OCI-M1 (cell line): ENCODE measurements around the gene FJX1.
"Not testable (repeated sequence)": the region's sequence is repeated elsewhere in the genome, so short reads cannot be mapped to it uniquely, and the experiment has no call there.

Experiments
- DNase-seq: peaks from one replicate; lab custom pipeline; 2025; lab: John Stamatoyannopoulos, UW

Gene FJX1

GRCh38 chr11:35633827-35634423 lies 15.7 kb downstream of the FJX1 start:
- DNase-seq, result no peak

- no peak for DNase-seq
These were observed 17.7 kb downstream of the FJX1 start for GRCh38 chr11:35635933-35636332.

GRCh38 chr11:35639591-35640179 lies 21.4 kb downstream of the FJX1 start:
- DNase-seq, result no peak

- DNase-seq, result no peak
These were observed 23.1 kb downstream of the FJX1 start for GRCh38 chr11:35641171-35641897.

- no peak for DNase-seq
These were observed 23.7 kb downstream of the FJX1 start for GRCh38 chr11:35641964-35642363.

GRCh38 chr11:35647421-35648093 lies 29.3 kb downstream of the FJX1 start:
- DNase-seq, result peak; percentile 2

GRCh38 chr11:35650006-35650405 lies 31.7 kb downstream of the FJX1 start:
- DNase-seq, result peak; percentile 5

- peak; percentile 25 for DNase-seq
These were observed 32.2 kb downstream of the FJX1 start for GRCh38 chr11:35650467-35650866.

- no peak for DNase-seq
These were observed 33.0 kb downstream of the FJX1 start for GRCh38 chr11:35651263-35651662.

GRCh38 chr11:35652786-35653185 lies 34.5 kb downstream of the FJX1 start:
- not testable (repeated sequence) for DNase-seq

- DNase-seq, result no peak
These were observed 36.5 kb downstream of the FJX1 start for GRCh38 chr11:35654711-35655110.

- no peak for DNase-seq
These were observed 37.0 kb downstream of the FJX1 start for GRCh38 chr11:35655254-35655653.

- DNase-seq, result no peak
These were observed 37.6 kb downstream of the FJX1 start for GRCh38 chr11:35655856-35656255.

- DNase-seq, result no peak
These were observed 40.0 kb downstream of the FJX1 start for GRCh38 chr11:35658020-35658948.

GRCh38 chr11:35661534-35661933 lies 43.3 kb downstream of the FJX1 start:
- peak; percentile 6 for DNase-seq

- peak; percentile 52 for DNase-seq
These were observed 43.9 kb downstream of the FJX1 start for GRCh38 chr11:35662061-35662648.

- peak; percentile 86 for DNase-seq
These were observed 44.6 kb downstream of the FJX1 start, which contains the start of gene TRIM44 for GRCh38 chr11:35662649-35663407. Gene TRIM44, plus strand, starts transcription at chr11:35662775. Its CDS starts 337 bp downstream, at chr11:35663112.

GRCh38 chr11:35663408-35663702 lies 45.1 kb downstream of the FJX1 start:
- peak; percentile 4 for DNase-seq

- peak; percentile 14 for DNase-seq
These were observed 46.7 kb downstream of the FJX1 start for GRCh38 chr11:35664977-35665441.

- no peak for DNase-seq
These were observed 49.0 kb downstream of the FJX1 start for GRCh38 chr11:35667257-35667656.
